IPS-18a (cell line): ENCODE measurements around the gene VPS37D.
"Not testable (repeated sequence)": the region's sequence is repeated elsewhere in the genome, so short reads cannot be mapped to it uniquely, and the experiment has no call there.

Source experiments
- H3K27ac ChIP-seq: one replicate; pipeline ENCODE4 v1.5.1; 2013; ENCODE audit warnings: low read length
- H3K27me3 ChIP-seq: one replicate; pipeline ENCODE4 v1.6.1; 2013; ENCODE audit warnings: mild to moderate bottlenecking, low read length; ENCODE audit not compliant: control insufficient read depth, insufficient read depth
- H3K36me3 ChIP-seq: one replicate; pipeline ENCODE4 v1.6.1; 2013; ENCODE audit warnings: low read depth, low read length; ENCODE audit not compliant: control insufficient read depth
- H3K4me1 ChIP-seq: one replicate; pipeline ENCODE4 v1.6.1; 2013; ENCODE audit warnings: low read depth, low read length; ENCODE audit not compliant: control insufficient read depth
- H3K4me3 ChIP-seq: one replicate; pipeline ENCODE4 v1.5.1; 2013; ENCODE audit warnings: low read length
- H3K9ac ChIP-seq: one replicate; pipeline ENCODE4 v1.6.1; 2013; ENCODE audit warnings: mild to moderate bottlenecking, low read length, moderate library complexity
- H3K9me3 ChIP-seq: one replicate; pipeline ENCODE4 v1.6.1; 2013; ENCODE audit warnings: low read depth, low read length; ENCODE audit not compliant: control insufficient read depth

Gene VPS37D

DNA sequence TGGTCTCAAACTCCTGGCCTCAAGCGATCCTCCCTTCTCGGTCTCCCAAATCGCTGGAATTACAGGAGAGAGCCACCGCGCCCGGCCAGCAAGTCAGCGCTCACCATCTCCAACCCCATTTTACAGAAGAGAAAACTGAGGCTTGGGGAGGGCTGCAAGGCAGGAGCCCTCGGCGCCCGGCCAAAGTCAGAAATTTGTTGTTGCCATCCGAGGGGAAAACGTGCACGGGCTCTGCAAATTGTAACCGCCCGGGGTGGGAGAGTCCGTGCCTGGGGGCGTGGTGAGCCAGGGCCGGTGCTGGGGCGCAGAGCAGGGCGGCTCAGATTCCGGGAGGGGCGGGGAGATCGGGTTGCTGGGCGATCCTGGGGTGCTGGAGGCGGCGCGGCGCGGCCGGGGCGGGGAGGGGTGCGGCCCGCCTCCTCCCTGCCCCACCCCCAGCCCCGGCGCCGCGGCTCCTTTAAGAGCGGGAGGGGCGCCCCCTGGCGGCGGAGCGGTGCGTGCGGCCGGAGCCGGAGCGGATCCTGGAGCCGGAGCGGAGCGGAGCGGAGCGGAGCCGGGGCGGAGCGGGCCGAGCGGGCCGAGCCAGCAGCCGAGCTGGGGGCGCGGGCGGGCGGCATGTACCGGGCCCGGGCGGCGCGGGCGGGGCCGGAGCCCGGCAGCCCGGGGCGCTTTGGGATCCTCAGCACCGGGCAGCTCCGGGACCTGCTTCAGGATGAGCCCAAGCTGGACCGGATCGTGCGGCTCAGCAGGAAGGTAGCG is at the start of gene VPS37D:
VPS37D (plus strand) TSS at position 488 of the 759 bp plus-strand sequence; CDS start at position 616, 128 bp downstream.
- Histone ChIP-seq H3K9ac (no peak within 1 kb of the TSS), H3K36me3 (no peaks in the 10 kb centered on the region), H3K4me3 (peak within 1 kb of the TSS; percentile 49), H3K27ac (no peak within 1 kb of the TSS), H3K27me3 (peaks cover 11% of the 10 kb centered on the region), H3K9me3 (no peaks in the 10 kb centered on the region), H3K4me1 (peaks cover 3% of the 10 kb centered on the region)

DNA sequence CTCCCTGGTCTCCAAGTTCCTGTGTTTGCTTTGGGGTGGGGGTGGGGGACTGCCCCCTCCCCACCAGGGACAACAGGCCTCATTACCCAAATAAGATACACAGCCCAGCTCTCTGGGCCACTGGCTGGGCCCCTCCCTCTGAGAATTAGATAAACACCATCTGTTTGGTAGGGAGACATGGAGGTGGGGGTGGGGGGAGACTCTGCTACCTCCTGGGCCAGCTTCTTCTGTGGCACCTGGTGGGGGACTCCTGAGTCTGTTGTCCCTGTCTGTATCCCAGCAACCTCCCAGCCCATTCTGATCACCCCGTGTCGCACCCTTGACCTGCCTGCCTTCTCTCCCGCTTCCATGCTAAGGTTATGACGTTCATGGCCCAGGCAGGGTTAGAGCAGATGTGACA is 49.1 kb upstream of the VPS37D start:
- Histone ChIP-seq H3K4me3 (no peak overlapping the region), H3K27me3 (peaks cover 12% of the 10 kb centered on the region), H3K9ac (no peak overlapping the region), H3K36me3 (no peaks in the 10 kb centered on the region), H3K27ac (no peak overlapping the region), H3K9me3 (no peaks in the 10 kb centered on the region), H3K4me1 (peaks cover 8% of the 10 kb centered on the region)

GRCh38 chr7:73619394-73619793 is 48.2 kb upstream of the VPS37D start:
- not testable (repeated sequence) for H3K9ac ChIP-seq, H3K4me3 ChIP-seq, H3K9me3 ChIP-seq, H3K27ac ChIP-seq, H3K36me3 ChIP-seq
- H3K27me3 ChIP-seq = peaks cover 19% of the 10 kb centered on the region
- peaks cover 11% of the 10 kb centered on the region for H3K4me1 ChIP-seq

- H3K9ac ChIP-seq = no peak overlapping the region
- H3K4me1 ChIP-seq = peaks cover 7% of the 10 kb centered on the region
- no peaks in the 10 kb centered on the region for H3K9me3 ChIP-seq
- no peak overlapping the region for H3K4me3 ChIP-seq
- H3K27ac ChIP-seq = no peak overlapping the region
- H3K27me3 ChIP-seq = peaks cover 19% of the 10 kb centered on the region
- no peaks in the 10 kb centered on the region for H3K36me3 ChIP-seq
Measured at GRCh38 chr7:73621168-73622063, 46.2 kb upstream of the VPS37D start.

GRCh38 chr7:73622527-73622908 is 45.1 kb upstream of the VPS37D start:
- peaks cover 19% of the 10 kb centered on the region for H3K27me3 ChIP-seq
- no peaks in the 10 kb centered on the region for H3K36me3 ChIP-seq
- H3K4me1 ChIP-seq = peaks cover 7% of the 10 kb centered on the region
- H3K4me3 ChIP-seq = peak overlapping the region; percentile 67
- no peaks in the 10 kb centered on the region for H3K9me3 ChIP-seq
- no peak overlapping the region for H3K9ac ChIP-seq
- H3K27ac ChIP-seq = no peak overlapping the region

DNA sequence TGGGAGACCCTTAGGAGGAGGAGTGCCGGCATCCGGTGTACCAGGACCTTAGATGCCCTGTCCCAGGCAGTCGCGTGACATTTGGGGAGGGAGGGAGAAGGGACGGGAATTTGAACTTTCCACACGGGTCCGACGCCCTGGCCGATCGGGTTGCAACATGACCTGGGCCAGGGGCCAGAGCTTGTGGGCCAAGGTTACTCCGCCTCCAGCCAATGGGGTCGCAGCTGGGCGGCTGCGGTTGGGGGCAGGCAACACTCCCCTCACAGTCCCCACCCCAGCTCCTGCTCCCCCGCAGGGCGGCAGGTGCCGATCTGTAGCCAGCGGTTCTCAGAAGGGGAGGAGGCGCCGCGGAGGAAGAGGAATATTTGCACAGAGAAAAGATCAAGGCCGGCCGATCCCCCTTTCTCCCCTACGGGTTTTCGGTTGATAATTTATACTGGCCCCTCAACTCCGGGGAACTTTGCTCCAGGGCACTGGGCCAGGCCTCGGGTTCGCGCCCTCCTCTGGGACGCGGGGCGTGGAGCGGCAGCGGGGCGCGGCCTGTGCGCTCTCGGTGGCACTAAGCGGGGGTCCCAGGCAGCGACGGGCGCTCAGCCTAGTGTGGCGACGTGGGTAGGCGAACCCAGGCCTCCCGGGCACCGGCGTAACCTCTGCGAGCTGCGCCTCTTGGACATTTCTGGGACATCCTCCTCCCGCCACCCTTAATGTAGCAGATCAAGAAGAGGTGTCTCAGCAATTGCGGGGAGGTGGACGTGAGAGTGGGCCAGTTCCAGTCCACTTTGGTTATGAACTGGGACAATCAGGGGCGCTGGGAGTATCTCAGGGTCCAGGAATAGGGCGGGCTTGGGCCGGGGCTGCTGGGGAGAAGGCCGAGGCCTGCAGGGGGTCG is 44.5 kb upstream of the VPS37D start:
- Histone ChIP-seq H3K9me3 (no peaks in the 10 kb centered on the region), H3K9ac (no peak overlapping the region), H3K4me3 (peak overlapping the region; percentile 67), H3K27me3 (peaks cover 19% of the 10 kb centered on the region), H3K4me1 (peaks cover 7% of the 10 kb centered on the region), H3K27ac (no peak overlapping the region), H3K36me3 (no peaks in the 10 kb centered on the region)

GRCh38 chr7:73623798-73624668 is 43.6 kb upstream of the VPS37D start, which contains the start of gene MLXIPL:
Gene MLXIPL (minus strand): TSS chr7:73624522. CDS start chr7:73624492, 30 bp downstream.
- Histone ChIP-seq H3K4me3 (peak within 1 kb of the TSS; percentile 67), H3K27ac (no peak within 1 kb of the TSS)

GRCh38 chr7:73624669-73625001 is 43.0 kb upstream of the VPS37D start:
- H3K9me3 ChIP-seq = no peaks in the 10 kb centered on the region
- H3K4me1 ChIP-seq = peaks cover 7% of the 10 kb centered on the region
- H3K4me3 ChIP-seq = peak overlapping the region; percentile 67
- H3K9ac ChIP-seq = no peak overlapping the region
- no peak overlapping the region for H3K27ac ChIP-seq
- peaks cover 19% of the 10 kb centered on the region for H3K27me3 ChIP-seq
- H3K36me3 ChIP-seq = no peaks in the 10 kb centered on the region

More at GRCh38 chr7:73623798-73624668, 43.6 kb upstream of the VPS37D start, which contains the start of gene MLXIPL:
- H3K4me1 ChIP-seq = peaks cover 7% of the 10 kb centered on the region
- H3K36me3 ChIP-seq = no peaks in the 10 kb centered on the region
- peaks cover 19% of the 10 kb centered on the region for H3K27me3 ChIP-seq
- H3K9me3 ChIP-seq = no peaks in the 10 kb centered on the region
- no peak within 1 kb of the TSS for H3K9ac ChIP-seq

GRCh38 chr7:73625276-73625675 is 42.4 kb upstream of the VPS37D start:
- Histone ChIP-seq H3K9me3 (no peaks in the 10 kb centered on the region), H3K4me3 (no peak overlapping the region), H3K4me1 (peaks cover 7% of the 10 kb centered on the region), H3K36me3 (no peaks in the 10 kb centered on the region), H3K27ac (no peak overlapping the region), H3K9ac (no peak overlapping the region), H3K27me3 (peaks cover 19% of the 10 kb centered on the region)

DNA sequence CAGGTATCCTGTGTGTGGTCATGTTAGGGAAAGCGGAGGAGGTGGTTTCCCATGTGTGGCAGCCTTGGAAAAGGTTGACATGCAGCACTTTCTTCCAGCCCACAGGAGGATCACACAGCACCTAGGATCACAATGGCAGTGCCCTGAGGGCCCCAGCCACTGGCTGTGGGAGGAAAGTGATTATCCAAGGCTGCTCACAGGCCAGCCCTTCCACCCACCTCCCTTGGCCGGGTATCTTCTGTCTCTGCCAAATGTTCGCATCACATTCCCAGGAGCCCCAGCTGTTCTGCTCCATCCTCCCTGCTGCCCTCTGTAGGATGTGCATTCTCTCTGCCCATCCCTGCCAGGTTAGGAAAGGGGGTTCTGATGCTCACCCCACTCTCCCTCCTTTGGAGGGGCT is 40.8 kb upstream of the VPS37D start:
- H3K27ac ChIP-seq = no peak overlapping the region
- no peaks in the 10 kb centered on the region for H3K36me3 ChIP-seq
- H3K9ac ChIP-seq = no peak overlapping the region
- H3K4me3 ChIP-seq = no peak overlapping the region
- peaks cover 7% of the 10 kb centered on the region for H3K4me1 ChIP-seq
- no peaks in the 10 kb centered on the region for H3K9me3 ChIP-seq
- peaks cover 19% of the 10 kb centered on the region for H3K27me3 ChIP-seq
